GM20000 (cell line): ENCODE measurements around the gene RIMBP2.

Experiments used
- DNase-seq: peaks from one replicate; pipeline ENCODE4 v3.0.0; 2012; ENCODE audit warnings: low spot score
- TF ChIP-seq, protein P1 (sequence below): IDR thresholded peaks from 2 replicates; pipeline ENCODE4 v1.5.1; 2012; ENCODE audit warnings: mild to moderate bottlenecking, control low read depth; ENCODE audit errors: extremely low read depth, missing control alignments

RIMBP2 gene

DNA sequence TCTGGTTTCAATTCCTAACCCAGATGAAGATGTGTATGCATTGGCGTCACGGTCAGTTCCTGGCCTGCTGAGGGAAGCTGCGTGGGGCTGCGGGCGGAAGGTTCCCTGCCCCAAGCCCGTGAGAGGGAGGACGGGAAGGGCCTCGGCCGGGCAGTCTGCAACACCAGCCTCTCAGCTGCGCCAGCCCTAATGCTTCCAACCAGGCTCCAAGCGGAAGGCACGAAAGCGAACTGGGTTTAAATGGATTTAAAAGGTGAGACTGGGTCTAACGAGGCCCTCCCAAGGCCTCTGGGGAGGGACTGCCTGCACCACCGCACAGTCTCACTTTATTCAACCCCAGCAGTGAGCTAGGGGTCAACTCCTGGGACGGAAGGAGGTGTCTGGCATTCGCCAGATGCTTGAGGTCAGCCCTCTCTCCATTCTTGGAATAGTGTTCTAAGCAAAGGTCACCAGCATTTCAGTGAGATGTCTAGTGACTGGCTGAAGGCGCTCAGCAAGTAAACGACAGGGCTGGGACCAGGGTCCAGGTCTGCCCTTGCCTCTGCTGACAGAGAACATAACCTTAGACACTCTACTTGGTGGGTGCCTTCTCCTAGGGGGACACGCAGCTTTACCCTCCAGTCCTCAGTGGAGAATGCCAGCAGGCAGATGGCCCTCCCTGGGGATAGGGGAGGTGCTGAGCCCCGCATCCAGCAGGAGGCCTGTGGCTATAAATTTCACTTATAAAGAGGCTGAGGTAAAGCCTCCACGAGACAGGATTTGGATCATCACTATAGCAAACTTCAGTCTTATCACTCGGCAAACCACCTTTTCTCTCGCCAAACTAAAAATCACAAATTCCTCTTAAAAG lies 286.2 kb downstream of the RIMBP2 start:
- TF ChIP-seq, protein P1, sequence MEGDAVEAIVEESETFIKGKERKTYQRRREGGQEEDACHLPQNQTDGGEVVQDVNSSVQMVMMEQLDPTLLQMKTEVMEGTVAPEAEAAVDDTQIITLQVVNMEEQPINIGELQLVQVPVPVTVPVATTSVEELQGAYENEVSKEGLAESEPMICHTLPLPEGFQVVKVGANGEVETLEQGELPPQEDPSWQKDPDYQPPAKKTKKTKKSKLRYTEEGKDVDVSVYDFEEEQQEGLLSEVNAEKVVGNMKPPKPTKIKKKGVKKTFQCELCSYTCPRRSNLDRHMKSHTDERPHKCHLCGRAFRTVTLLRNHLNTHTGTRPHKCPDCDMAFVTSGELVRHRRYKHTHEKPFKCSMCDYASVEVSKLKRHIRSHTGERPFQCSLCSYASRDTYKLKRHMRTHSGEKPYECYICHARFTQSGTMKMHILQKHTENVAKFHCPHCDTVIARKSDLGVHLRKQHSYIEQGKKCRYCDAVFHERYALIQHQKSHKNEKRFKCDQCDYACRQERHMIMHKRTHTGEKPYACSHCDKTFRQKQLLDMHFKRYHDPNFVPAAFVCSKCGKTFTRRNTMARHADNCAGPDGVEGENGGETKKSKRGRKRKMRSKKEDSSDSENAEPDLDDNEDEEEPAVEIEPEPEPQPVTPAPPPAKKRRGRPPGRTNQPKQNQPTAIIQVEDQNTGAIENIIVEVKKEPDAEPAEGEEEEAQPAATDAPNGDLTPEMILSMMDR, result no peak
- no peak for DNase-seq

DNA sequence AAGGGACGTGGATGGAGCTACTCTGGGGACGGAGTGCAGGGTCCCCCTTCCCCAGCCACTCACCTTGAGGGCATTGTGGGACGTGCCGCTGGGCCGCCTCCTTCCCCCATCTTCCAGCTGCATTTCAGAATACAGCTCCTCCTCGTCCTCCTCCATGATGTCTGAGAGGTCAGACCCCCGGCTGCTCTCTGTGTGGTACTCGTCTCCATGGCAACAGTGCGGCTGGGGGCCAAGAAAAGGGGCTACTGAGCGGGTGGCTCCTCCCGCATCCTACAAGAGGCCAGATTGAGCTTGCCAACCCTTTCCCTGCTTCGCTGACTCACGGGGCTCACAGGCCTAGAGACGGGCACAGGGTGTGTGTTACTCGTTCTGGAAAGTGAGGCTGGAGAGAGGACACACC lies 288.0 kb downstream of the RIMBP2 start:
- no peak for DNase-seq
- TF ChIP-seq, protein P1, result no peak

DNA sequence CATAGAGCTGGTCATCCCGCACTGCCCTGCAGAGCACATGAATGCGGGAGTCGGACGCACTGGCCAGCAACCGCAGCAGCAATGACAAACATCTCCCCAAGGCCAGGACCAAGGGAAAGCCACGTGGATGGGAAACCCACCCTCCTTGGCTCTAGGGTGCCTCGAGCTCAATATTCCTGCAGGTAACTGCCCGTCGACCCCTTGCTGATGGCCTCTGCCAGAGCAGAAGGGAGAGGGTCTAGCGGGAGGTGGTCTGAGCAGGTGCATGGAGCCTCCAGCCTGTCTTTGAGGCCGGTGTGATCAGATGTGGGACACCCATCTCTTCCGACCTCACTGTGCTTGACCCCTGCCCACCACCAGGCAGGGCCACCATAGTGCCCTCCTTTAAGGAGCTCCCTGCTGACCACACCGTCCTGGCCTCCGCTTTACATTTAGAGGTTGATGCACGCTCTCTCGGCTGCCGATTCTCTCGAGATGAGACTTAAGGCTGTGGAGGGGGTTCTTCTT lies 288.7 kb downstream of the RIMBP2 start:
- TF ChIP-seq, protein P1, result no peak

DNA sequence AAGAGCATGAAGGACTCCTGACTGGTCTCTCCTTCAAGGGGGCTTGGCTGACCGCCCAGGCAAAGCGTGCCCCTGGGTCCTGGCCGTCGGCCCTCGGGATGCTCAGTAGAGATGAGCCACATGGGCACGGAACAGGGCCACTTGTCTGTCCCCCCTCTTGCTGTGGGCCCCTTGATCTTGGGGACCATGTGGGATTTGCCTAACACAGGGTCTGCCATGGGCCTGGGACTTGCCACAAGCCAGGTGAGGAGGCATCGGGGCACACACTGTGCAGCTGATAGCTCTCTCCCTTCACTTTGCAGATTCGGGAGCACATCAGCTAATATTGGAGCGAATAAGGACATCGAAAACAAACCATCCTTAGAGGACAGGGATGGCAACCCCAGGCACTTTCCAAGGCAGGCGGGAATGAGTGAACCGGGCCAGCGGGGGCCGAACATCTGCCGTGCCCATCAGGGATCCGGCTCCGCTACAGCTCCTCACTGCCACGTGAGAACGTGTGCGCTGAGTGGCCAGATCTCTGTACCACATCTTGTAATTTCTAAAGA lies 290.3 kb downstream of the RIMBP2 start:
- DNase-seq, result no peak
- TF ChIP-seq, protein P1, result no peak

More for the DNA sequence above, 288.7 kb downstream of the RIMBP2 start:
- no peak for DNase-seq

DNA sequence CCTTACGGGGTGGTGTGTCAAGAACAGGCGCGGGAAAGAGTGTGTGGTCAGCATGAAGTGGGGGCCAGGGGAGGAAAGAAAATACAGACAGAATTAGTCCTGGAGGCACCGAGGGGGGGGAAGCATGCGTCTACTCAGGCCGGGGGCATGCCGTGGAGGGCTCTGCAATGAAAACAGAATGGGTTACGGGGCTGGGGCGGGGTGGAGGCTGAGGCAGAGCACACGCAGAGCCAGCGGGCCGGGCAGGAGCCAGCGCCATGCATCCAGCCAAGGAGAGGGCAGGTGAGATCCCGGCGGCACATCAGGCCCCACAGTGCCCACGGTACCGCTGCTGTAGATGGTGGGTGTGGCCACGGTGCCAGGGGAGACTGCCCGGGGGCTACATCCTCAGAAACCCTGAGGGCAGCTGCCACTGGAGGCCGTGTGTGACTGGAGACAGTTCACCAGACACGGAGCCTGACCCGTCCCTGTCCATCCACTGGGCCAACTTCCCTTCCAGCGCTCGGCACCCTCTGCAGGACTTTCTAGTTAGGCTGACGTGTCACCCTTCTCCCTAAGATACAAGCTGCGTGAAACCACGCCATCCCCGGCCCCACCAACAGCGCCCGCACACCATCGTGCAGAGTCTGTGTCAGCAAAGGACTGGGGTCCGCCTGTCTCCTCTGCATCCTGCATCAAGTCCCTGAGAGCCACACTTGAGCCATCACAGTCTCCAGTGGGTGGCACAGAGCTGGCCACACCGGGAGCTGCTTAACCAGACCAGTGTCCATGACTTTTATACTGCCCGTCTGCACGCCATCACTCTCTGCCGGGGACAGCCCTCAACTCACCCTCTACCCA lies 291.0 kb downstream of the RIMBP2 start:
- DNase-seq, result no peak
- TF ChIP-seq, protein P1, result no peak

DNA sequence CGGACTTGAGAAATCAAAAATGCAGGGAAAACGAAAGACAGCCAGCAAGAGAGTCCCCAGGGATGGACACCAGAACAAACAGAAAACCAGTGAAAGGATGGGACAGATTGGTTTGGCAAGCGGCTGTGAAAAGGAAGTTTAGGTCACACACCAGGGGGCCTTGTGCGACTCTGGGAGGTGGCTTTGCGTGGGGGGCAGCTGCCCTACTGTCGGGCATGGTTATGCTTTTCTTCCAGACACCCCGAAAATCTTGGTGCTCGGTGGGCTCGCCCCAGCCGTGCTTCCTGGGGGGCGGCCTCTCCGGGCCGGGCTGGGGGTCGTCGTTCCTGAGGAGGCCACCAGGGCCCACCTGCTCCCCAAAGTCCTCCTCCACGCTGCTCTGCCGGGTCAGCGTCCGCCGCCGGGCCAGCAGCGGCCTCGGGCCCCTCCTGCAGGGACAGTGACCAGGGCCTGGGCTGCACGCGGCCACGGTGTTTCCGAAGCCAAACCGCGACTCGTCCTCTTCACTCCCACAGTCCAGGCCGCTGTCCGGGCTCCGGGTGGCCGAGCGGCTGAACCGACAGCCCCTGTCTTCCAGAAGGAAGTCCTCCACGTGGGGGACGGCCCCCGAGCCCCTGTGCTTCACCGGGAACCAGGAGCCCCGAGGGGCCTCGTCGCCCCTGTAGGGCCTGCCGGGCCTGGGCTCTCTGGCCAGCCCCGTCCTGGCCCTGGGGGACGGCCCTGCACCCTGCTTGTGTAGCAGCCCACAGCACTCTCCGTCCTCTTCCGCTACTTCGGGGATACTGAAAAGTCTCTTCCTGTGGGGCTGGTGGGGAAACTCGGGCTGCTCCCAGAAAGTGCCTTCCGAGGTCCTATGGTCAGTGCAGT lies 291.9 kb downstream of the RIMBP2 start:
- no peak for DNase-seq
- TF ChIP-seq, protein P1, result no peak
